ENCODE measurements around the gene NAV2.

The NAV2 gene

DNA sequence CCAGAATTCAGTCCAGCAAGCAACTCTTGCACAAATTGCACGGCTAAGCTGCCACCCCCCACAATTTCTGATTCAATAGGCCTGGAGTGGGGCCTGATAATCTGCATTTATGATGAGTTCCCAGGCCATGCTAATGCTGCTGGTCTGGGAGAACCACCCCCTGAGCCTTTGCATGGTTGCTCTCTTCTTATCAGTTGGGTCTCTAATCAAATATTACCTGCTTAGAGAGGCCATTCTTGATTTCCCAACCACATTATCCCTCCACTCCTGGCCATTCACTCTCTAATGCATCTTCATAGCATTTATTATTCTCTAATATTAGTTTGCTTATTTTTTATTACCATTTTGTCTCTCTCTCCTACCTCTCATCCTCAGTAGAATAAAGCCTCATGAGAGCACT is 99.5 kb downstream of the NAV2 start:
- DNase-seq (ENCODE audit: low read depth) = no peak

DNA sequence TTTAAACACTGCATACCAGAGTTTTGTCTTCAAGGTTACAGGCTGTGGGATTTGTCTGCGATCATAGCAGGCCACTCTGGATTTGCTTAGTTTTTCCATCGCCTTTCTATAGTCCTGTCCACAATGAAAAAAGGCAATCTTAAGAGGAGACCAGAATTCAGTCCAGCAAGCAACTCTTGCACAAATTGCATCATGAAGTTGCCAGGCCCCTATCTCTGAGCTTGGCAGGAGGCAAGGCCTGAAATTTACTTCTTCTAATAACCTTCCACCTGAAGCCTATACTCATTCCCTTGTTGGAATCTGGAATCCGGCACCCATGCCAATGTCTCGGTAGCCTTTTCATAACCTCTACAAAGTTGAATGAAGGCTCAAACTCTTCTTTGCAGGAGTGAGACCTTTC is 100.1 kb downstream of the NAV2 start:
- DNase-seq (ENCODE audit: low read depth) = no peak

DNA sequence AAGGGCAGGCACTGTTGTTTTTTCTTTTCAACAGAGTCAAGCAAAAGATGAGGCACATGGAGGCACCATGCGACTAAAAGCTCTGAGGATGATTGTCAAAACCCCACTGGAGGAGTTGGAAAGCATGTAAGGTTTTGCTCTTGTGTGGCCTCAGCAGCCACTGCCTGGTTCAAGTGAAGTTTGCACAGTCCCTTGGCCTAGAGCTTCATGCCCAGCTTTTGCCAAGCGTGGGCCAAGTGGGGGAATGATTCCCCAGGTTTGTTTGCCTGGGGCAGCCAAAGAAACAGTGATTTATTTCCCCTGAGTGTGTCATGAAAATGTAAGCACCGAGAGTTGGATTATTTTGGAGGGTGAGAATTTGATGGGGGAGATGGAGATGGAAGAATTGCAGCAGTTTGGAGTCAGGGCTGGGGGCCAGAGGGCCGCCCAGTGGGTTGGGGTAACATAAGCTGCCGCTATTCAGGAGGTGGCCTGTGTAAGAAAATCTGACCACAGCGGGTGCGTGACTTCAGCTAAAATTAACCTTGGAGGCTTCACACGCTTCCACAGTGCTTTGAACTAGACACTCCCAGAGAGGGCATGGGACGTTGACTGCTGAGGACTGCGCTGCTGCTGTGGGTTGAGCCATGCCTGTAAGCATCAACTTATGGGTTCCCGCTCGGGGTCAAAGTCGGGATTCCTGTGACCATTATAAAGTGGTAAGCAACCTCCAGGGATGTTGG is 100.7 kb downstream of the NAV2 start:
- no peak for DNase-seq (ENCODE audit: low read depth)

DNA sequence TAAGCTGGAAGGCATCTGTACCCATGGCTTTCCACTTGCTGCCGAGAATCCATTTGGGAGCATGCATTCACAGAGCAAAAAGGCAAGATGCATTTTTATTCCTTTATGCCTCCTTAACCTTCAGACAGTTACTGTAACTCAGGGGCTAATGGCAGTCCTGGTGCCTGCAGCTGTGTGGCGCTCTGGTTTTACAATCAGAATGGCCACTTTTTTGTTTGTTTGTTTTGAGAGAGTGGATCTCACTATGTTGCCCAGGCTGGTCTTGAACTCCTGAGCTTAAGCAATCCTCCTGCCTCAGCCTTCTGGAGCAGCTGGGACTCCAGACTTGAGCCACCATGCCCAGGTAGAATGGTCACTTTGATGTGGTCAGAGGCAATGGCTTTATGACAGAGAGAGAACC is 101.8 kb downstream of the NAV2 start:
- DNase-seq (ENCODE audit: low read depth) = no peak

DNA sequence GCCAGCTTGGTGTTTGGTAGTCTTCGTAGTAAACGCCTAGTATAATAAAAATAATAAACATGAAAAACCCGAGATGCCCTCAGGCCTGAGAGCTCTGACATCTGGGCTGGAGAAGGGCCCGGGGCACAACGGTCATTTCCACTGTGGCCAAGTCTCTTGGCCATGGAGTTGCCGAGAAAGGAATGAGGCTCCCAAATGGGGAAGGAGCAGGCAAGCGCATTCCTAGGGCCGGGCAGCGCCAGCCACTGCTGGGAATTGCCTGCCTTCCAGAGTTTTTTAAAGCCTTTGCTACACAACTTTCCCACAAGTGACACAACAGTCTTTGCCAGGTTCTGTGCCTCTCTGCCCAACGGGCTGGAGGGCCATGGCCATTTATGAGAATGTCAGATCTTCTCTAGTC is 103.4 kb downstream of the NAV2 start:
- no peak for DNase-seq (ENCODE audit: low read depth)

DNA sequence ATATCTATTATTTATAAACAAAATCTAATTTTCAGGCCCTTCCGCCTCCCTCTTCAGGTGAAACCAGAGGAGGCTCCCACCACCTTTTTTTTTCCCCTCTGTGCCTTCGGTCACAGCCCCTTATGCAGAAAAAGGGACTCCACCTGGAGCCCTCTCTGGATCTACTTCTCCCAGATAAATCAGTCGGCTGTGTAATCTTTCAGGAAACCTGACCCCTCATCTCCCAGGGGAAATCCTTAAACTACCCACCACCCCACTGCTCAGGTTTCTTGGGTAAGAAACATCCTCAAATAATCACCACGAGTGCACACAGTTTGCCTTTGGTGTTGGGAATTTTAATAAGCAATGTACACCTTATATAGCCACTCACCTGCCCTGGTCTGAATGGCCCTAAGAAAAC is 104.2 kb downstream of the NAV2 start:
- no peak for DNase-seq (ENCODE audit: low read depth)

DNA sequence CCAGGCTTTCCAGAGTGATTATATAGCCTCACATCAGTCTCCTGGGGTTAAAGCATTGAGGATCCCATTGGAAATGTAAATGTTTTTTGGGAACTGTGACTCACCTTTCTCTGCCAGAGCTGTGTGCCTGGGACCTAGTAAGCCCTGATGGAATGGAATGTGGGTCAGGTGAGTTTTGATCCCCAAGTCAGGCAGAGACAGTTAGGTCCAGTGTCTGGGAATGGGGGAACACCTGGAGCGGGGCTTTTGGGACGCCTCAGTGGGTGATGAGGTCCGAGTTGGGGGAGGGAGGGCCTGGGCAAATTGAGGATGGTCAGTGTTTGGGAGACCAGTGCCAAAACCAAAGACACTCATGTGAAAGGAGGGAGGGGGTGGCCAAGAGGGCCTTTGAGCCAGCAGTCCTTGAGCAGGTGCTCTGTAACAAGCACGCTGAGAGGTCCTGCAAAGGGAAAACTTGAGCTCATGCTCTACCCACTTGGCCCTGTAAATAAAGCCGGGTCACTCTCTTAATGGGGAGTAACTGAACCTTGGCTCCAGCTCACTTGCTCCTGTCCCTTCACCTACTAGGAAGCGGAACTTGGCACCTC is 104.7 kb downstream of the NAV2 start:
- no peak for DNase-seq (ENCODE audit: low read depth)

DNA sequence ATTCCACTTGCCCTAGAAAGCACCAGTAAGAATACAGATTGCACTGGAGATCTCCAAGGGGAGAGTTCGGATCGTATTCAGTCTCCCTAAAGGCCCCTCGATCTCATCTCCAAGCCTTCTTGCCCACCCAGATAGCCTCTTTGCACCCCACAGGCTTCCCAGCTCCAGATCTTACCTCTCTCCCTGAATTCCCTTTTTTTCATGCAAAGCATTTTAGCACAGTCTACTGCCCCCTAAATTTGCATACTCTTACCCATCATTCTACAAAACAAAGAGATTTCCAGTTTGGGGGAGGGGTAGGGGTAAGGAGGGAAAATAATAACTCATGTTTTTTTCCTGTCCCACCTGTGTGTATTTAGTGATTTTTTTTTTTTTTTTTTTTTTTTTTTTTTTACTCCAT is 105.2 kb downstream of the NAV2 start:
- DNase-seq (ENCODE audit: low read depth) = no peak

DNA sequence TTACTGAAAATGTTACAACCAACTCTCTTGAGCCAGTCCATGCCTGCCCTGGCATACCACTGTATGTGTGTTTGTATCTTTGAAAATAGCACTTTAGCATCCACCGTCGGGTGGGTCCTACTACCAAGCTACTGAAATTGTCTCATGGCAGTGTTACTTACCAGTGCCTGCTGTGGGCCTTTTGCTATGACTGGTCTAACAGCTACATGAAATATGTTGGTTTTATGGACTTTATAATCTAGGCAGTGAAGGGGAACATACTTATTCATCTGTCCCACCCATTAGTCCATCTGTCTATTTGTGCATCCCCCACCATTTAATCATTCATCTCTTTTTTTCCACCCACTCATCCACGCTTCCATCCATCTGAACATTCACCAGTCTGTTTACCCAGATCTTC is 106.0 kb downstream of the NAV2 start:
- DNase-seq (ENCODE audit: low read depth) = no peak

DNA sequence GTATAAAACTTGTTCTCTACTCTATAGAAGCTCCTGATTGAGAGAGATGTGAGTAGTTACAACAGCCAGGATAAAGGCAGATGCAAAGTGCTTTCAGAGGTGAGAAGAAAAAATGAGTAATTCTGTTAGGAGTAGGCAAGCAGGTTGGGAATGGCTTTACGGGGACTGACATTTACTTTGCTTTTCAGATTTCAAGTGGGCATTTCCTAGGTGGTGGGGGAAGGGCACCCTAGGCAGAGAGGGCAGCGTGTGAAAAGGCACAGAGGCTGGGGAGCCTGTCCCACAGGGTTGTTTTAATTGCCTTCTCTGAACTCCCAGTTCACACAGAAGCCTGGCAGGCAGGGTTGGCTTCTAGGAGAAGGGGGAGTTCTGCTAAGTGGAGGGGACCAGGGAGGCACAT is 106.5 kb downstream of the NAV2 start:
- DNase-seq (ENCODE audit: low read depth) = no peak

DNA sequence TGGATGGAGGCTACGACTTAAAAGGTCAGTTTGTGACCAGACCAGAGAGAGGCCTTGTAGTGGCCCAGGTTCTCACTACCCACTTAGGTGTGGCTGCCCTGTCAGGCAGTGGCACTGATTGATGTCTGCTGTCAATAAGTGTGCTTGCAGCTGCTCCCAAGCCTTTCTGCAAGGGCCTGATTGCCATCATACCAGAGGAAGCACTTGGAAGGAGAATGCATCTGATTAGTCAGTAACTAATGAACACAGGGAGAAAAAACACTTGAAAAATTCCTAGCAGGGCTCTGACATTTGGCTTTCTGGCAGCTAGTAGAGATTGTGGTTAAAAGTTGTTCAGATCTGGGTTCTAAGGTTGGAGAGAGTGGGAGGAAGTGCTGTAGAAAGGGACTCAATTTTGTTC is 107.5 kb downstream of the NAV2 start:
- no peak for DNase-seq (ENCODE audit: low read depth)

DNA sequence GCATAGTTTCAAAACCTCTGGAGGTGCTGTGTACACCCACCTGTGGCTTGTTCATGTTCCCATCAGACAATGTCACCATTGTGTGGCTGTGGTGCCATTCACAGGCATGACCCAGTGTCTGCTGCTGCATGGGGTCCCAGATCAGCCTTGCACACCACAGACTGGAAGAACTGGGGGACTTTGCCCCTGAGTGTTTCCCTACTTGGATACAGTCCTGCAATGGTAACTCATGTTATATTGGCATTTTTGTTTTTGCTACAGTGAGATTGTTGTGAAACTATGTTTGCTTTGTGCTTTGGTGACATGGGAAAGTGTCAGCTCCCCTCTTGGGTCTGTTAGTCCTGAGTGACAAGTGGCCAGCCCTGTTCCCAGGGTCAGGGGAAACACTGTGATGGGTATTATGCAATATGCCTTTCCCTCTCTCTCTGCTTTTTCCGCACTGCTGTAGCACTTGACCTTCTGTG is 108.8 kb downstream of the NAV2 start:
- DNase-seq (ENCODE audit: low read depth) = no peak

DNA sequence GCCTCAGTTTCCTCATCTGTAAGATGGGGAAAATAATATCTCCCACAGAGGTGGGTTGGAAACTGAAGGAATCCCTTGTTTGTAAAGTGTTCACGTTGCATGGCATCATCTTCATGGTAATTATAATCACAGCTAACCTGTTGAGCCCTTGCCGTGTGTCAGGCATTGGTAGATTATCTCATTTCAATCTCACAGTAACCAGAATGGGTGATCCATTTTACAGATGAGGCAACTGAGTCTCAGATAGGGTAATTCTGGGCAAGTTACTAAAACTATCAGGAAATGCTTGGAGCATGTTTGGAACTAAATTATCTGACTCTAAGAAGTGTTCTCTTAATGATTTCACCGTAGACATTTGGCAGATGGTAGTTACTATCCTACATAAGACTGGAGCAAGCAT is 109.4 kb downstream of the NAV2 start:
- DNase-seq (ENCODE audit: low read depth) = no peak

DNA sequence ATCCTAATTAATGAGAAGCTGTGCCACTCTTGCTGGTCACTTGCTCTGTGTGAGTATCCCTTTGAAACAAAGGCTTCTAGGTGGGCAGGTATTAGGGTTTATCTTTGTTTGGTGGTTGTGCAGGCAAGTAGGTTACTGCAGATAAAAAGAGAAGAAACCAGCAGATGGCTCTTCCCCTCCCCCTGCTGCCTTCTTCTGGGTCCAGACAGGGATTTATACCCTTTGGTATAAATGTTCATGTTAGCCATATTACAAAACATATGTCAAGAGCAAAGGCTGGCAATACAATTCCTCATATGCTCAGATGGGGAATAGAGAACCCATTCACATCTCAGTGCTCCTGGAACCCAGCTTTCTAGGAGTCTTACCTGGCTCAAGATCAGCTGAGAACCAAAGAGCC is 109.9 kb downstream of the NAV2 start:
- DNase-seq (ENCODE audit: low read depth) = no peak

DNA sequence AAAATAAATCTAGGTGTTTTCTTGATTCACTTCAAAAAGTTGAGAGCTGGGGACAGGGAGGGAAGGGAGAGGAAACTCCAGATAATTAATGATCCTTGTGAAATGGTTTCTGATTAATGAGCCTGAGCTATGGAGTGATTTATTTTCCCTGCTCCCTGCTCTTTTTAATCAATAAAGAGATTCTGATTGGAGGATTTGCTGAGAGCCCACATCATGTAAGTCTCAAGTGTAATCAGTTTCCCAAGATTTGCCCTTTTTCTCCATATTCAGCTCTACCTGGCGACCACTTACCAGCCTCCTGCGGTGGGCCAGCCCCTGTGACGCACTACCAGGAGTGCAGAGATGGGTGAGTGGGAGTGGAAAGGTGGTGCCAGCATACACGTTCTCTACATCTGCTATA is 114.0 kb downstream of the NAV2 start:
- DNase-seq (ENCODE audit: low read depth) = no peak

DNA sequence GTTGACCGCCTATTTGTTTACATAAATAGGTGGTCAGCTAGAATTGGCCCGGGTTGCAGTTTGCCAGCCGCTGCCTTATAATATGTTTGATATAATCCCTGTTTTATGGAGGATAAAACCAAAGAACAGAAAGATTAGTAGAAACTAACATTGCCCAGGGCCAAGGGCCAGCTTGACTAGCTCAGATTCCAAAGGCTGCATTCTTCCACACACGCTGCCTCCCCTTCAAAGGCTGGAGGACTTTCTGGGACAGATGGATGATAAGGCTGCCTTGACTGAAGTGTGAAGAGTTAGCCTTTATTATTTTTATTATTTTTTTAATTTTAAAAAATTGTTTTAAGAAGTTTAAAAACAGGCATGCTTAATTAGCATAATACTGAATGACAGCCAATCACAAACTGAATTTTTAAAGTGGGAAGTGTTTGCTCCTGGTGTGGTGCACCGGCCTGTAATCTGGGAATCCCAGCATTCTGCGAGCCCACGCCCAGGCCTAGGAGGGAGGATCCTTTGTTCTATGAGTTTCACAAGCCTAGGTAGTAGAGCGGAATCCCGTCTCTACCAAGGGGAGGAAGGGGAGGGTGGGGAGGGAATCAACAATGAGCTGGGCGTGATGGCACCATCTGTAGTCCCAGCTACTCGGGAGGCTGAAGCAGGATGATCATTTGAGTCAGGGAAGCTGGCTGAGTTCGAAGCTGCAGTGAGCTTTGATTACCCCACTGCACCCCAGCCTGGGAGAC is 114.9 kb downstream of the NAV2 start:
- no peak for DNase-seq (ENCODE audit: low read depth)

DNA sequence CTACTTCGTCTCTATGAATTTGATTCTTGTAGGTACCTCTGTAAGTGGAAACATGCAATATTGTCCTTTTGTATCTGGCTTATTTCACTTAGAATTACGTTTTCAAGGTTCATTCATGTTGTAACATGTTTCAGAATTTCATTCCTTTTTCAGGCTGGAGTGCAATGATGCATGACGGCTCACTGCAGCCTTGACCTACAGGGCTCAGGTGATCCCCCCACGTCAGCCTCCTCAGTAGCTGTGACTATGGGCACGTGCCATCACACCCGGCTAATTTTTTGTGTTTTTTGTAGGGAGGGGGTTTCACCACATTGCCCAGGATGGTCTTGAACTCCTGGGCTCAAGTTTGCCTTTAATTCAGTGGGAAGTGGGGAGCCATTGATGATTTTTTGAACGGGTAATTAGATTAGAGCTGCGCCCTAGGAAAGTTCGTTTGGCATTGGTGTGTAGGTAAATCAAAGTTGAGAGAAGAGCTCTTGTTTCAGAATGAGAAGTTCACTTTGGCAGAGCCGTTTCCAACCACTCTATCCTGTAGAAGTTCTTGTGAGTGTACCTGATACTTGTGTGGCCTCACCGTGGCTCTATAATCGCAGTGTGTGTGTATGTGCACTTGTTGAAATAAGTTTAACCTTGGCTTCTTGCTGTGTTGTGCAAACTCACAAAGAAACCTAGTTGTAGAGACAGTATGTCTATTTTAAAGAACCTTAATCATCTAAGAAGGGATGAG is 115.9 kb downstream of the NAV2 start:
- no peak for DNase-seq (ENCODE audit: low read depth)

DNA sequence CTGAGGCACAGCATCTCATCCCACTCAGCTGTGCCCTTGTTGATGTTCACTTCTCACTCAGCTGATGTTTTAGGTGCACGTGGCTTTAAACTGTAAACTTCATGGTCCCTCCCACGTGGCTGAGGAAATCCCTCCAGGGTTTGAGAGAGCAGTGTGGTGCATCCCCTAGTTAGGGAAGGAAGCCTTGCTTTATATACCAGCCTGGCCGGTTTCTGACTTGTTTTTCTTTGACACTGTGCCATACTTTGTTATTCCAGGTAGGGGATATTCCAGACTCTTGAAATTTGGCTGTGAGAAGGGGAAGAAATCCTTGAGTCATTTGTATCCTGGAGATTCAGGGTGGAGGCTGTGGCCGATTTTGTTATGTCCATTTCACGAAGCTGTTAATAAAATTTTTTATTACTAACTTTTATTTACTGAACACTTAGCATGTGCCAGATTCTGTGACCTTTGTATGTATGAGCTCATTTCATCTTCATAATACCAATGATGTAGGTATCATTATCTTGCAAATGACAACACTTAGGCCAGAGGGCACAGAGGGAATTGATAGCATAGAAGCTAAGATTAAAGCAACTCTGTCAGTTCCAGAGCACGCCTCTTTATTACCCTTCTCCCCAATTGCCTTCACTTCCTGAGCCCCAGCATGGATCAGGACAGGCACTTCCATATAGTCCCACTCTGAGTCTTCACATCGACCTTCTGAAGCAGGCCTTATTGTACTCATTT is 116.6 kb downstream of the NAV2 start:
- DNase-seq (ENCODE audit: low read depth) = no peak

DNA sequence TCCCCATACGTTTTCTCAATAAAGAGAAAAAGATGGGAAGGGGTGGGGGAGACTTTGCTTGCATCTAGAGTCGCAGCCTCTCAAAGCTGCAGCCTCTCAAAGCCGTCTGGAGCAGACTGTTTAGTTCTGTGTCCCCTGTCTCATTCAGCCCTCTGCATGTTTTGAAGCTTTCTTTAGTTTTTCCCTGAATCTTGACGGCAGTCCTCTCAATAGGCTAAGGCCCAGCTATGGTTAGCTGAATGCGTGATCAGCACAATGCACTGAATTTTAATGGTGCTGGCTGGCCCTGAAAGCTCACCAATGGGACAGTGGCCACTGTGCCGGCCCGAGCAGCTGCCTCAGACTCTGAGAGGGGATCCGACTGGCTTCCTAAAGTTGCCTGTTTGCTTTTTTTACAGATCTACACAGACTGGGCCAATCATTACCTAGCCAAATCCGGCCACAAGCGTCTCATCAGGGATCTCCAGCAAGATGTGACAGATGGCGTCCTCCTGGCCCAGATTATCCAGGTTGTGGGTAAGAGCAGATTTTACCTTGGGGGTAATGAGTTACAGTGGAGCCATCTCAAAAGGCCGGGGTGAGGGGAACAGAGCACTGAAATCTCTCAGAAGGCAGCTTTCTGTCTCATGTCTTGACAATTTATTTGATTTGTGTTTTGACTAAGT is 119.6 kb downstream of the NAV2 start:
- no peak for DNase-seq (ENCODE audit: low read depth)

DNA sequence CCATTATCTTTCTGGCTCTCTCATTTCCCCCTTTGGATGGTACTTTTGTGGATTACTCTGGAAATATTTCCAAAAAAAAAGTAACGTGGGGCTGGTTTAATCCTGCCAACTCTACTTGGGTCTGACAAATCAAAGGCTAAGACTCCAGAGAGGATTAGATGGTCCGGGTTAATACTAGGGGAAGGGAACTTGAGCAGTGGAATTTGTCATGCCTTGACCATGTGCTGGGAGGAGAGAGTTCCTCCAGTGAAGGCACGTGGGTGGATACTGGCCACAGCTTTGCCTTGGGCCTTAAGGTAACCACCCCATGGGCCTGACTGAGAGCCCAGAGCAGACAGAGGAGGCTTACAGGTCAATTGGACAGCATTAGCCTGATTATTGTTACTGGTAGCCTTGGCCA is 120.3 kb downstream of the NAV2 start:
- no peak for DNase-seq (ENCODE audit: low read depth)

DNA sequence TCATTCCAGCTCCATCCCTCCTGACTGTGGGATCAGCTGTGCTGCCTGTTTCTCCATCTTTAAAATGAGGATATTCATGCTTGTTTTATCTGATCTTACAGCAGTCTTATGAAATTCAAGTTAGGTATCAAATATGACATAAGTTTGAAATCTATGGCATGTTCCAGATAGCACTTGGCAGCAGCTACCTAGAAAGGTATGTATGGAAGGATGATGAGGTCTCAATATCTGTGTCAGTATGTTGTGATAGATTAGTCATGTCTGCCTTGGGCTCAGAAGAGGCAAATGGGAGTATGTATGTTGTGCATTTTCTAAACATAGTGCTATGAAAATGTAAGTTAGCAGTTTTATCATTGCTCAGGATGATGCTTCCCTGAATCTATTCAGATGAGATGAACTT is 122.1 kb downstream of the NAV2 start:
- no peak for DNase-seq (ENCODE audit: low read depth)

DNA sequence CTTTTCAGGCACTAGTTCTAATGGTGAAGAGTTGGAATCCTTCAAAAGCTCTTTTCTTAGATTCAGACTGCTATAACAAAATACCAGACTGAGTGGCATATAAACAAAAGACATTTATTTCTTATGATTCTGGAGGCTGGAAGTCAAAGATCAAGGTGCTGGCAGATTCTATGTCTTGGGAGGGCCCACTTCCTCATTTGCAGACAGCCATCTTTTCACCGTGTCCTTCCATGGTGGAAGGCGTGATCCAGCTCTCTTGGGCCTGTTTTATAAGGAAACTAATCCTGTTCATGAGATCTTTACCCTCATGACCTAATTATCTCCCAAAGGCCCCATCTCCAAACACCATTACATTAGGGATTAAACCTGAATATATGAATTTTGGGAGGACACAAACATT is 124.0 kb downstream of the NAV2 start:
- DNase-seq (ENCODE audit: low read depth) = no peak

Measured in stimulated activated CD8-positive, alpha-beta memory T cell treated with anti-CD3 and anti-CD28 coated beads, Interleukin-15, amount 100 ng/mL, for 24 hours (primary cell).